Activated CD4-positive, alpha-beta T cell treated with anti-CD3 and anti-CD28 coated beads for 48 hours (primary cell): Measurements from ENCODE around the gene CACHD1.
A peak's percentile ranks its signal among the peaks of the same experiment; 100 is the strongest.

Experiments
- DNase-seq: peaks from one replicate; pipeline ENCODE4 v3.0.0-alpha.2; 2020

CACHD1 gene

DNA sequence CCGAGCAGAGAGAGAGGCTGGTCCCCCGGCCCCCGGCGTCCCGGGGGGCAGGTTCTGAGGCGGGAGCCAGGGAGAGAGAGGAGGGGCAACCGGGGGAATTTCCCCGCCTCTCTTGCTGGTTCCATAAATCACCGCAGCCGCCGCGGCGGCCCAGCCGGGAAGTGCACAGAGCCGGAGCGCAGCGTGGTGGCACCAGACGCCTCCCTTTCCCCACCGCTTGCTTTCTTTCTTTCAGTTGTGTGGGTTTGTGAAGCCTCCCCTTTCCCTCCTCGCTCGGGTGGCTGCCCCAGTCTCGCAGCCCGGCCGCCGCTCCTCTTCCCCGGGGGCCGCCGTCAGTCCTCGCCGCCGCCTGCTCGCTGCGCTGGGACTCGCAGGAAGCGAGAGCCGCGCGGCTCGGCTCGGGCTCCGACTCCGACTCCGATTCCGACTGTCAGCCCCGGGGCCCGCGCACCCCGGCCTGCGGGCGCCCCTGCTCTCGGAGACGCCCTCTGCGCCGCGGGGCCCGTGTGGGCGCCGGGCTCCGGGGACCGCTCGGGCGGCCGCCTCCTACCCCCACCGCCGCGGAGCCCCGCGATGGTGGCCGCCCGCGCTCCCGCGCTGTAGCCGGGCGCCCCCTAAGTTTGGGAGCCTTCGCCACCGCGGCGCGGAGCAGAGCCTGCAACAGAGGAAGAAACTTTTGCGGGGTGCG lies at the start of gene CACHD1:
TSS of gene CACHD1 (plus strand) at position 153 of the 688 bp plus-strand sequence. CDS start 616 bp downstream, outside the sequence.
- peak; percentile 82 for DNase-seq

DNA sequence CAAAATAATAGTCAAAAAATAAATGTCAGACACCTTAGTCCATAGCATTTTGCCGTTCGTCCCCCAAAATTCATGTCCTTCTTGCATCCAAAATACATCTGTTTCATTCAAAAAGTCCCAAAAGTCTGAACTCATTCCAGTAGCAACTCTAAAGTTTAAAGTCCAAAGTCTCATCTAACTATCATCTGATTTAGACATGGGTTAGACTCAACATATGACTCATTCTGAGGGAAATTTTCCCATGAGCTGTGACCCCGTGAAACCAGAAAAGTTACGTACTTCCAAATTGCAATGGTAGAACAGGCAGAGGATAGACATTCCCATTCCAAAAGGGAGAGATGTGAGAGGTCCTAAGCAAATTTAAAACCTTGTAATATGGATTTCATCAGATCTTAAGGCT lies 48.6 kb upstream of the CACHD1 start:
- DNase-seq, result no peak

DNA sequence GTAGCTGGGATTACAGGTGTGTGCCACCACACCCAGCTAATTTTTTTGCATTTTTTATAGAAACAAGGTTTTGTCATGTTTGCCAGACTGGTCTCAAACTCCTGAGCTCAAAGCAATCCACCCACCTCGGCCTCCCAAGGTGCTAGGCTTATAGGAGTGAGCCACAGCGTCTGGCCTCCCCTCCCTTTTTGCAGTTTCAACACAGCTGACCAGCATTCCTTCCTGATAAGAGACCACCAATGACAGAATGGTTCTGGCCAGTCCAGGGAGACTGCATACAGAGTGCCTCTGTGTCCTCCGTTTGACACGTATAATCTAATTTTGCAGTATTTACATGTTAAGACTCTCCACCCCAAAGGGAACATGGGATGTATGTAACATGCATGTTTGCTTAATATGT lies 46.4 kb upstream of the CACHD1 start:
- no peak for DNase-seq

GRCh38 chr1:64424412-64424811 lies 45.5 kb upstream of the CACHD1 start:
- DNase-seq, result no peak

GRCh38 chr1:64425521-64425920 lies 44.4 kb upstream of the CACHD1 start:
- DNase-seq, result no peak

DNA sequence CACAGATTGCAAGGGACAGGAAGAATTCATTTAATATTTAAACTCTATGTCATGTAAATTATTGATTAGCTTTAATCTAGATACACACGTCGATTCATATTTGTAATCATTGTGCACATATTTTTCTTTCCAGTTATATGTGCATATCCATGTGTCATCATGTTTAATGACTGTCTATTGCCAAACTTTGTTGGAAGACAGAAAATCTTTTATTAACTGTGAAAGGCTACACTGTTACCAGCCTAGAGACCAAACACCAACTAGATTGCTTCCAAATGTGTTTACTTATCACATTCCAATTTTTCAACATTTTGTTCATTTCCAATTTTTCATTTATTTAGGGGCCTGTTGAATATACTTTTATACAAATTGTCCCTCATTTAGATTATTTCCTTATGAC lies 43.2 kb upstream of the CACHD1 start:
- DNase-seq, result no peak

DNA sequence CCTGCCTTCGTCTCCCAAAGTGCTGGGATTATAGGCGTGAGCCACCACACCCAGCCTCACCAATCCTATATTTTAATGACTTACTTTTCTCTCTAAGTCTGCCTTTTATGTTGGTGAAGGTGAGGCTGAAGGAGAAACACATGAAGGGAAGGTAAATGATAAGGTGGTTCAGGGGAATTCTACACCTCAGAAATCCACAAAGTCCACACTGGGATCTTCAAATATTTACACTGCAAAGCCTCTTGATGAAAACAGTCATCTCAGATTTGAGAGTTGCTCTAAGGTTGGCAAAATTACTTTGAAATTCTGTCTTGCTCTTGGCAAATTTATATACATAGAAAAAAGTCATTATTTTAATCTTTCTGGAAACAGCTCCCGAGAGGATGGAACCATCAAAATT lies 42.0 kb upstream of the CACHD1 start:
- no peak for DNase-seq

DNA sequence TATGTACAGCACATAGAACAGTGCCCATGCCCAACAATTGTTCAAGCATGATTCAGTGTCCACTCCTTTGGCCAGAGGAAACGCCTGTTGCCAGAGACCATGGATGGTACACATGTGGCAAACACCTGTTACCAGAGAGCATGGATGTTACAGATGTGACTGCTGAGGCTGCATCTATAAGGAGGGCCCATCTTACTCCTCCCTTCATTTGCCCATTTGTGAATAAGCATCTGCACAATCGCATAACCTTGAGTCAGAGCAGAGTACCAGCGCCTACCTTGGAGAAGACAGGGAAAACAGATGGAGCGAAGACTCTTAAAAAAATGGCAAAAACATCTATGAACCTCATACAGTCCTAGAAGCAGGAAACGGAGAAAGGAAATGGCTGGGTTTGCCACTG lies 36.6 kb upstream of the CACHD1 start:
- DNase-seq, result no peak

- DNase-seq, result no peak
Observed at GRCh38 chr1:64433747-64434146, 36.2 kb upstream of the CACHD1 start.

GRCh38 chr1:64435000-64435399 lies 34.9 kb upstream of the CACHD1 start:
- DNase-seq, result no peak

- no peak for DNase-seq
Observed at GRCh38 chr1:64437453-64437852, 32.5 kb upstream of the CACHD1 start.

DNA sequence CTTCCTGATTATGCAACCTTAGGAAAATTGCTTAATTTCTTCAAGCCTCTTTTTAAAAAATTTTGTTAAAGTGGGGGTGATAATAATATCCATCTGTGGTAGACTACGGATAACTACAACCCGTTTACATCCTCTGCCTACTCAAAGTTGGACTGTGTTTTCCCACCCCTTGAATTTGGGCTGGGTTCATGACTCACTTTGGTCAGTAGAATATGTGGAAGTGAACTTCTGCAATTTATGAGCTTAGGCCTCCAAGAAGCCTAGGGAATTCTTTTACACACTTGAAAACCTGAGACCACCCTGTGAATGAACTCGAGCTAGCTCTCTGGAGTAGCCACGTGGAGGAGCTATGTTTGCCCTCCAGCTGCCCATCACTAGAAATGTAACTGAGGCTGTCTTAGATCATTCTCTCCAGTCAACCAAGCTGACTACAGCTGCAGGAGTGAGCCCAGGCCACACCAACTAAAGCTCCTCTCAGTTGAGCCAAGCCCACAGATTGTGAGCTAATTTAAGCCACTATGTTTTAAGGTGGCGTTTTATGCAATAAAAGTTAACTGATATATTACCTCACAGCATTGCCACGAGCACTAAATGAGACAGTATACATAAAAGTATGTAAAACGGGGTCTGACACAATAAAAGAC lies 29.6 kb upstream of the CACHD1 start:
- DNase-seq, result no peak

GRCh38 chr1:64451440-64451839 lies 18.5 kb upstream of the CACHD1 start:
- DNase-seq, result no peak

- DNase-seq, result no peak
Observed at GRCh38 chr1:64453688-64454087, 16.2 kb upstream of the CACHD1 start.

DNA sequence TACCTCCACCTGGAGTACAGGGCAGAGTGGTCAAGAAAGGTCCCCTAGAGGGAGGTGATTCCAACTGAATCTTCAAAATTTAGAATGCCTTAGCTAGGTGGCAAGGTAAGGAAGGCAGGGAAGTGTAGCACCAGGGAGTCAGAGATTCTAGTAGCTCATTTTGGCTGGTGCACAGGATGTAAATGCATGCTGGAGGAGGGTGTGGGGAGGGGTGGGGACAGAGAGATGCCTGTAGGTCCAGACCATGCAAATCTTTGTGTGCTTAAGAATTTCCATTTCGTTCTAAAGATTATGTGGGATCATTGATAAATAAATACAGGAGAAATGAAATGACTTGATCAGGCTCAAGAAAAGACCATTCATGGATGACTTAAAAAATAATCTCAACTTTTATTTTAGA lies 11.0 kb upstream of the CACHD1 start:
- DNase-seq, result no peak

- no peak for DNase-seq
Observed at GRCh38 chr1:64459743-64460142, 10.2 kb upstream of the CACHD1 start.

DNA sequence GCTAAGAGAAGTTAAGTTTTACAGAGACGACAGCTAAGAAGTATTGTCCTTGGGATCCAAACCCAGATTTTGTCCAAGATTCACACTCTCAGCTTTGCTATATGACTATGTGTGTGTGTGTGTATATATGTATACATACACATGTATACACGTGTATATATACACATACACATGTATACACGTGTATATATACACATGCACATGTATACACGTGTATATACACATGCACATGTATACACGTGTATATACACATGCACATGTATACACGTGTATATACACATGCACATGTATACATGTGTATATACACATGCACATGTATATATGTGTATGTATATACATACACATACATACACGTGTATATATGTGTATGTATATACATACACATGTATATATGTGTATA lies 3.9 kb upstream of the CACHD1 start:
- DNase-seq, result no peak

GRCh38 chr1:64469116-64469976 lies 583 bp upstream of the CACHD1 start:
- DNase-seq, result no peak

DNA sequence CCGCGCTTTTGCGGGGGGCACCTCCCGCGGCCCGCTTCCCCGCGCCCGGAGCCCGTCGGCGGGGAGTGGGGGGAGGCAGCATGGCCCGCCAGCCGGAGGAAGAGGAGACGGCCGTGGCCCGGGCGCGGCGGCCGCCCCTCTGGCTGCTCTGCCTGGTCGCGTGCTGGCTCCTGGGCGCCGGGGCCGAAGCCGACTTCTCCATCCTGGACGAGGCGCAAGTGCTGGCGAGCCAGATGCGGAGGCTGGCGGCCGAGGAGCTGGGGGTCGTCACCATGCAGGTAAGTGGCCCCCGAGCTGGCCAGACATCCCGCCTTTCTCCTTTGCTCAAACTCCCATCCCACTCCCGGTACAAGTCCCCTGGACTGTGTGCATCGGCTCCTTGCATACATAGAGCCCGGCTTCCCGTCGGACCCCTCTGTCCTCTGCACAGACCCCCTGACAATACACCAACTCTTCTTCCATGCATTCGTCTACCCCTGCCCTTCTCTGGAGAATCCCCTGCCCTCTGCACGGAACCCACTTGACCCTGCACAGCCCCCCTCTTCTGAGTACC lies 812 bp downstream of the CACHD1 start:
- DNase-seq, result peak; percentile 25

DNA sequence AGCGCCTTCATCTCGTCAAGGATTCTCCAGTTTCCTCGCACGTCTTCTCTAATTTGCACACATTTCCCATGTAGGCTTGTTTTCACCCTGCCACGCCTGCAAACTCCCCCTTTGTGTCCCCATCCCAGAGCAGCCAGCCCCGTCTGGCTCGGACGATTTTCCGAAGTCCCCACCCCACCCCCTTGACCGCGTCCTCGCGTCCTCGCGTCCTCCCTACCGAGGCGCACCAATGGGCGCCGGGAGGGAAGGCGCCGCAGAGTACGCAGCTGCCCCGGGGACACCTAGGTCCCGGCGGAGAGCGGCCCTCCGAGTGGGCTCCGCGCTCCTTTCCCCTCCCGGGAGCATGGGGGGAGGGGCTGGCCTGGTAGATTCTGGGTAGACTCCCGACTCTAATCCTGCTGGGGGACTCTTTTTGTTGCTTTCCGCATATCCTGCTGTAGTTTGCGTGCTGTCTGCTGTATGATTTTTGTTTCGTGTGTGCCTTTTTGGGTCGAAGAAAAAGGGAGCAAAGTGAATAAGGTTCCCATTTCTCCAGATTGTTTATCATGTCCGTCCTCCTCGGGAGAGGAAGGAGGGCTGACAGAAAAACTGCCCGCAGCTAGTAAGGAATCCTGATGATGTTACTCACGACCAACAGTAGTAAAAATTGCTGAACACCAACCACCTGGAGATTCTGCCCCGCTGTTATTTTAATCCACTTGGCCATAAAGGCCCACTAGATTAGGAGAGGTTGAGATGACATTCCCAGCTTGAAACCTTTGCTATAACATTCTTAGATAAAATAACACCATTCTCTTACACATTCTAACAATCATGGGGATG lies 1.5 kb downstream of the CACHD1 start:
- DNase-seq, result peak; percentile 11

DNA sequence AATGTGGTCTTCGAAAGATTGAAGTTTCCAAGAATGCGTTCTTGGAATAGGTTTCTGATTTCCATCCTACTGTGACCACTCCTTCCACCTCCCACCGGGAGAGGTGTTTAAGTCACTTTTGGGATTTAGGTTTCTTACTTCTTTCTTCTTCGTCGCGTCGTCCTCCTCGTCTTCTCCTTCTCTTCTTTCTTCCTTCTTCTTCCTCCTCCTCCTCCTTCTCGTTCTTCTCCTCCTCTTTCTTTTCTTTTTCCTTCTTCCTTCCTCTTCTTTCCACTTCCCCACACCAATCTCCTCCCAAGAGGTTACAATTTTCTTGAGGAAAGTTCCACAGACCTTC lies 2.1 kb downstream of the CACHD1 start:
- no peak for DNase-seq

- DNase-seq, result no peak
Observed at GRCh38 chr1:64472805-64473204, 2.9 kb downstream of the CACHD1 start.

- no peak for DNase-seq
Observed at GRCh38 chr1:64473367-64473766, 3.4 kb downstream of the CACHD1 start.
